ENCODE results near the gene UNC5C. TPM values are rescaled to one million over a fixed set of nuclear protein-coding genes. Genes with fewer than 3 reads are reported as not detected.

UNC5C gene
- total RNA-seq, 4 donors from 2014 or later = 0.44 to 0.68 (median 0.61) TPM

GRCh38 chr4:95183656-95184408 is 364.9 kb downstream of the UNC5C start:
- TF ChIP-seq CTCF (IDR thresholded peaks at IDR 0.05; ENCODE audit: low read depth) = no peak

GRCh38 chr4:95181996-95182306 is 366.8 kb downstream of the UNC5C start:
- no peak for TF ChIP-seq CTCF (IDR thresholded peaks at IDR 0.05; ENCODE audit: low read depth)

GRCh38 chr4:95181243-95181995 is 367.4 kb downstream of the UNC5C start:
- no peak for TF ChIP-seq CTCF (IDR thresholded peaks at IDR 0.05; ENCODE audit: low read depth)

- no peak for TF ChIP-seq CTCF (IDR thresholded peaks at IDR 0.05; ENCODE audit: low read depth)
Observed at GRCh38 chr4:95180531-95181242, 368.1 kb downstream of the UNC5C start.

- no peak for TF ChIP-seq CTCF (IDR thresholded peaks at IDR 0.05; ENCODE audit: low read depth)
Observed at GRCh38 chr4:95178938-95179337, 369.8 kb downstream of the UNC5C start.

- no peak for TF ChIP-seq CTCF (IDR thresholded peaks at IDR 0.05; ENCODE audit: low read depth)
Observed at GRCh38 chr4:95170176-95170575, 378.6 kb downstream of the UNC5C start.

- no peak for TF ChIP-seq CTCF (IDR thresholded peaks at IDR 0.05; ENCODE audit: low read depth)
Observed at GRCh38 chr4:95167805-95168204, 381.0 kb downstream of the UNC5C start.
